CD14-positive monocyte (primary cell): ENCODE data around the gene GJC1. TPM values are rescaled to one million over a fixed set of nuclear protein-coding genes. Genes with fewer than 3 reads are reported as not detected.

Source experiments
- DNase-seq, 3 donors: peaks; one replicate each; pipeline ENCODE4 v3.0.0-alpha.2; 2011 to 2022
- H2AFZ ChIP-seq: 2 replicates; pipeline ENCODE4 v1.6.0; 2012; ENCODE audit warnings: mild to moderate bottlenecking, low read depth, low read length, inconsistent platforms; ENCODE audit not compliant: insufficient read depth, poor library complexity, severe bottlenecking
- H3K27ac ChIP-seq, 2 donors: 1 replicate in 1 of 2; 2 replicates in 1 of 2; pipeline ENCODE4 v1.5.1; 2012 to 2013; ENCODE audit warnings: low read length in 2 of 2, control low read depth in 1 of 2, inconsistent platforms in 1 of 2, low read depth in 1 of 2, mild to moderate bottlenecking in 1 of 2
- H3K27me3 ChIP-seq, 2 donors: one replicate each; pipeline versions ENCODE4 v1.6.0 to v1.6.1; 2011 to 2013; ENCODE audit warnings: low read length in 2 of 2; ENCODE audit not compliant: control insufficient read depth in 2 of 2, insufficient read depth in 2 of 2
- H3K36me3 ChIP-seq, 2 donors: replicated peaks in 1 of 2; 1 replicate in 1 of 2; 2 replicates in 1 of 2; pipeline versions ENCODE4 v1.5.1 to v1.6.1; 2012 to 2013; ENCODE audit warnings: low read length in 2 of 2, control low read depth in 1 of 2, inconsistent platforms in 1 of 2, mild to moderate bottlenecking in 1 of 2; ENCODE audit not compliant: insufficient read depth in 2 of 2, control insufficient read depth in 1 of 2
- H3K4me1 ChIP-seq, 2 donors: 1 replicate in 1 of 2; 2 replicates in 1 of 2; pipeline versions ENCODE4 v1.5.1 to v1.6.1; 2012 to 2013; ENCODE audit warnings: low read length in 2 of 2, control low read depth in 1 of 2, inconsistent platforms in 1 of 2, mild to moderate bottlenecking in 1 of 2, moderate library complexity in 1 of 2; ENCODE audit not compliant: insufficient read depth in 2 of 2, control insufficient read depth in 1 of 2
- H3K4me2 ChIP-seq: replicated peaks from 2 replicates; pipeline ENCODE3; 2012; ENCODE audit warnings: low read length, moderate library complexity, mild to moderate bottlenecking; ENCODE audit not compliant: poor library complexity, severe bottlenecking; ENCODE audit errors: extremely low read depth
- H3K4me3 ChIP-seq, 3 experiments: fragments of 200-600 bp in 1 of 3; sonication (generic) in 1 of 3; replicated peaks in 1 of 3; 1 replicate in 2 of 3; 2 replicates in 1 of 3; pipeline ENCODE4 v1.5.1; 2011 to 2013; ENCODE audit warnings: low read length in 3 of 3, mild to moderate bottlenecking in 3 of 3, control low read depth in 2 of 3, low read depth in 2 of 3, inconsistent platforms in 1 of 3, moderate library complexity in 1 of 3
- H3K79me2 ChIP-seq: 2 replicates; pipeline ENCODE4 v1.6.0; 2012; ENCODE audit warnings: mild to moderate bottlenecking, control low read depth, inconsistent platforms, low read length, moderate library complexity; ENCODE audit not compliant: insufficient read depth
- H3K9ac ChIP-seq: 2 replicates; pipeline ENCODE4 v1.6.0; 2017; ENCODE audit warnings: low read length, mild to moderate bottlenecking; ENCODE audit not compliant: insufficient read depth, poor library complexity, severe bottlenecking
- H3K9me3 ChIP-seq, 2 donors: replicated peaks in 1 of 2; 1 replicate in 1 of 2; 2 replicates in 1 of 2; pipeline versions ENCODE4 v1.5.1 to v1.6.1; 2012 to 2013; ENCODE audit warnings: low read length in 2 of 2, control low read depth in 1 of 2; ENCODE audit not compliant: control insufficient read depth in 1 of 2, insufficient read depth in 1 of 2
- H4K20me1 ChIP-seq: 2 replicates; pipeline ENCODE4 v1.6.0; 2012; ENCODE audit warnings: mild to moderate bottlenecking, low read length, control low read depth, moderate library complexity; ENCODE audit not compliant: insufficient read depth
- H3K27ac Mint-ChIP-seq, 7 donors: one replicate each; pipeline ENCODE4 v1.8.0; 2020; ENCODE audit warnings: mild to moderate bottlenecking in 7 of 7, mixed read lengths in 7 of 7, moderate library complexity in 6 of 7, inconsistent platforms in 2 of 7
- H3K27me3 Mint-ChIP-seq, 3 donors: one replicate each; pipeline ENCODE4 v1.8.0; 2021 to 2022; ENCODE audit warnings: low read depth in 3 of 3, mild to moderate bottlenecking in 3 of 3, mixed read lengths in 3 of 3, moderate library complexity in 3 of 3, inconsistent platforms in 1 of 3
- H3K36me3 Mint-ChIP-seq, 2 donors: one replicate each; pipeline ENCODE4 v1.8.0; 2020; ENCODE audit warnings: mixed read lengths in 2 of 2, inconsistent platforms in 1 of 2, mild to moderate bottlenecking in 1 of 2
- H3K4me1 Mint-ChIP-seq: one replicate; pipeline ENCODE4 v1.8.0; 2020; ENCODE audit warnings: mild to moderate bottlenecking, mixed read lengths
- H3K4me3 Mint-ChIP-seq, 2 donors: one replicate each; pipeline ENCODE4 v1.8.0; 2020; ENCODE audit warnings: mild to moderate bottlenecking in 2 of 2, mixed read lengths in 2 of 2, moderate library complexity in 1 of 2
- H3K9me3 Mint-ChIP-seq, 7 donors: one replicate each; pipeline ENCODE4 v1.8.0; 2020 to 2022; ENCODE audit warnings: mixed read lengths in 7 of 7, mild to moderate bottlenecking in 6 of 7, moderate library complexity in 6 of 7, inconsistent platforms in 2 of 7
- WGBS: methylation state at CpG from one replicate; pipeline ENCODE4 v1.1.5; 2013; ENCODE audit warnings: missing lambda C conversion rate; ENCODE audit not compliant: insufficient coverage; 5-methylcytosine and 5-hydroxymethylcytosine counted together
- intact Hi-C, 2 donors: fragments of 100-400 bp; cut with micrococcal nuclease; formaldehyde crosslinking; loops; one replicate each; pipeline versions ENCODE4 v1.15.0 to v1.15.1; 2023
- polyA plus RNA-seq, 3 donors: library from polyadenylated mRNA; depleted of rRNA in 1 of 3; unstranded in 2 of 3; stranded (reverse) in 1 of 3; fragments of 300-500 nt in 2 of 3; fragments of >200 nt in 1 of 3; fragmentation: Illumina TruSeq in 2 of 3; gene quantifications; 1 replicate in 2 of 3; 2 replicates in 1 of 3; pipeline ENCODE4 v1.2.3, GENCODE V29; 2012 to 2021
- TF ChIP-seq, protein P1 (sequence below): fragments of 200-600 bp; IDR thresholded peaks from one replicate; pipeline ENCODE4 v1.8.0; 2022; ENCODE audit warnings: antibody characterized with exemption, mild to moderate bottlenecking

The GJC1 gene
- polyA plus RNA-seq, 3 donors, result not detected

DNA sequence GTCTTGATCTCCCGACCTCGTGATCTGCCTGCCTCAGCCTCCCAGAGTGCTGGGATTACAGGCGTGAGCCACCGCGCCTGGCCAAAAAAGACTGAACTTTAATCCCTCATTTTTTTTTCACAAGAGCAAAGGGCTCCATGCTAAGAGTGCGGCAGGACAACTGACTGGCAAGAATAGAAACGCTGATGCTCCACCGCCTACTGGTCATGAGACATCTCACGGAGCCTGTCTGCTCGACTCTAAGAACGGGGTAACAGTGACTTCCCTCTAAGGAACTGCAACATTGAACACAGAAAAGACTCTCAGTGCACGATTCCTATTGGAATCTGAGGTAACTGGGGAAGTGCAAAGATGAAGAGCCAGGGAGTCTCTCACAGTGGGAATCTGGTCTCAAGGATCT lies 41.5 kb upstream of the GJC1 start:
- no peaks in the 10 kb centered on the region for H4K20me1 ChIP-seq
- intact Hi-C loops, result no loop called here
- no peaks in the 10 kb centered on the region for H3K4me1 Mint-ChIP-seq

DNA sequence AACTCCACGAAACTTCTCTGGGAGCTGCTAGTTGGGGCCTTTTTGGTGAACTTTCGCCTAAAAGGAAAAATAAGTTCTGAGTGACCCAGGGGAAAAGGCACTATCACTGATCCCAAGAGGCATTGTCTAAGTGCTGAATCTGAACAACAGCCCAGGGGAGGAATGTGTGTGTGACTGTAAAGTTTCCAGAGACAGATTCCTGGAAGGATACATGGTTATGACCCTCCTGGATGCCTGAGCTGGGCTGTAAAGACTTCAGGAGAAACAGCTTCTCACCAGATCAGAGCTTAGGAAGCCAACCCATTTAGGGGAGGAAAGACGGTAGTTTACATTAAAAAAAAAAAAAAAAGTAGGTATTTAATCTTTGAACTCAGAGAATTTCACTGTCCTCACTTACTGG lies 37.8 kb upstream of the GJC1 start:
- no peak overlapping the region for H3K27ac Mint-ChIP-seq
- peaks cover 80 to 100% of the 10 kb centered on the region in 2 donors for H3K36me3 ChIP-seq
- no peak for DNase-seq
- no peaks in the 10 kb centered on the region for H3K4me1 Mint-ChIP-seq
- no peaks in the 10 kb centered on the region for H3K9me3 Mint-ChIP-seq
- no peak overlapping the region for H3K4me2 ChIP-seq
- H3K4me3 Mint-ChIP-seq, result no peak overlapping the region
- no peaks in the 10 kb centered on the region for H3K27me3 ChIP-seq
- 90% methylated on average over 2 of the region's 3 CpGs for WGBS
- TF ChIP-seq, protein P1, sequence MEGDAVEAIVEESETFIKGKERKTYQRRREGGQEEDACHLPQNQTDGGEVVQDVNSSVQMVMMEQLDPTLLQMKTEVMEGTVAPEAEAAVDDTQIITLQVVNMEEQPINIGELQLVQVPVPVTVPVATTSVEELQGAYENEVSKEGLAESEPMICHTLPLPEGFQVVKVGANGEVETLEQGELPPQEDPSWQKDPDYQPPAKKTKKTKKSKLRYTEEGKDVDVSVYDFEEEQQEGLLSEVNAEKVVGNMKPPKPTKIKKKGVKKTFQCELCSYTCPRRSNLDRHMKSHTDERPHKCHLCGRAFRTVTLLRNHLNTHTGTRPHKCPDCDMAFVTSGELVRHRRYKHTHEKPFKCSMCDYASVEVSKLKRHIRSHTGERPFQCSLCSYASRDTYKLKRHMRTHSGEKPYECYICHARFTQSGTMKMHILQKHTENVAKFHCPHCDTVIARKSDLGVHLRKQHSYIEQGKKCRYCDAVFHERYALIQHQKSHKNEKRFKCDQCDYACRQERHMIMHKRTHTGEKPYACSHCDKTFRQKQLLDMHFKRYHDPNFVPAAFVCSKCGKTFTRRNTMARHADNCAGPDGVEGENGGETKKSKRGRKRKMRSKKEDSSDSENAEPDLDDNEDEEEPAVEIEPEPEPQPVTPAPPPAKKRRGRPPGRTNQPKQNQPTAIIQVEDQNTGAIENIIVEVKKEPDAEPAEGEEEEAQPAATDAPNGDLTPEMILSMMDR, result no peak
- intact Hi-C loops, result no loop called here
- H3K9me3 ChIP-seq, result no peaks in the 10 kb centered on the region
- peaks cover 10% of the 10 kb centered on the region for H4K20me1 ChIP-seq
- H3K27me3 Mint-ChIP-seq, result no peaks in the 10 kb centered on the region
- no peaks in the 10 kb centered on the region for H3K4me1 ChIP-seq
- H3K36me3 Mint-ChIP-seq, result peaks cover 86 to 96% of the 10 kb centered on the region in 2 donors
- H3K27ac ChIP-seq, result no peak overlapping the region
- H2AFZ ChIP-seq, result no peak overlapping the region
- H3K9ac ChIP-seq, result no peak overlapping the region
- no peak overlapping the region for H3K4me3 ChIP-seq
- H3K79me2 ChIP-seq, result no peaks in the 10 kb centered on the region

More for the DNA sequence above, 41.5 kb upstream of the GJC1 start:
- TF ChIP-seq, protein P1, result no peak
- Histone ChIP-seq H3K27ac (no peak overlapping the region), H3K79me2 (no peaks in the 10 kb centered on the region), H2AFZ (no peak overlapping the region), H3K4me3 (no peak overlapping the region), H3K9ac (no peak overlapping the region), H3K4me2 (no peak overlapping the region), H3K36me3 (peaks cover 87 to 97% of the 10 kb centered on the region in 2 donors), H3K4me1 (no peaks in the 10 kb centered on the region), H3K9me3 (no peaks in the 10 kb centered on the region), H3K27me3 (no peaks in the 10 kb centered on the region)
- Mint-ChIP-seq H3K27ac (peak overlapping the region in 1 of 7 donors; percentile 25), H3K36me3 (peaks cover 79 to 97% of the 10 kb centered on the region in 2 donors), H3K4me3 (no peak overlapping the region), H3K27me3 (no peaks in the 10 kb centered on the region), H3K9me3 (no peaks in the 10 kb centered on the region)
- no peak for DNase-seq
- WGBS, result 96% methylated on average over 6 of the region's 12 CpGs
